Gastrocnemius medialis (tissue), 4 donors: Measurements from ENCODE around the gene ACTR6.

Experiments
- POLR2A ChIP-seq, 2 donors: fragments of 450-650 bp; IDR thresholded peaks; one replicate each; pipeline ENCODE4 v1.6.1; 2017; ENCODE audit warnings: antibody characterized with exemption in 2 of 2, mild to moderate bottlenecking in 2 of 2, moderate library complexity in 2 of 2
- TF ChIP-seq, protein P1 (sequence below), 5 experiments: fragments of 450-650 bp in 3 of 5; fragments of 200-600 bp in 2 of 5; sonication (generic) in 2 of 5; IDR thresholded peaks in 4 of 5; conservative IDR thresholded peaks in 1 of 5; 1 replicate in 4 of 5; 2 replicates in 1 of 5; pipeline ENCODE4 v1.5.1; 2016 to 2019; ENCODE audit warnings: antibody characterized with exemption in 5 of 5, mild to moderate bottlenecking in 3 of 5, moderate library complexity in 3 of 5

DNA sequence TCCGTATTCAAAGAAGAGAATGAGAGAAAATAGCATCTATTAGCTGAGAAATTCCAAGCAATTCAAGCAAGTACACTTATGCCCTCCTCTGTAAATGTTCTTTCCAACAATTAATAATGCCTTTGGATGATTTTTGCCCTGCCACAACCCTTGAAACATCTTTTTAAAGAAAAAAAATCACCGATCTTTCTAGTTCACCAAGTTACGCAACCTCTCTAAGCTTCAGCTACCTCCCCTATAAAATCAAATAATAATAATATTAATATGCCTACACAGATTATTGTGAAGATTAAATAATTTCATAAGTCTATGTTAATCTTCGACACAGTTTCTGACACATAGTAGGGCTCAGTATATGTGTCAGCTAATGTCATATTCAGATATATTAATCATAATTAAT lies 47.1 kb downstream of the ACTR6 start:
- TF ChIP-seq, protein P1, sequence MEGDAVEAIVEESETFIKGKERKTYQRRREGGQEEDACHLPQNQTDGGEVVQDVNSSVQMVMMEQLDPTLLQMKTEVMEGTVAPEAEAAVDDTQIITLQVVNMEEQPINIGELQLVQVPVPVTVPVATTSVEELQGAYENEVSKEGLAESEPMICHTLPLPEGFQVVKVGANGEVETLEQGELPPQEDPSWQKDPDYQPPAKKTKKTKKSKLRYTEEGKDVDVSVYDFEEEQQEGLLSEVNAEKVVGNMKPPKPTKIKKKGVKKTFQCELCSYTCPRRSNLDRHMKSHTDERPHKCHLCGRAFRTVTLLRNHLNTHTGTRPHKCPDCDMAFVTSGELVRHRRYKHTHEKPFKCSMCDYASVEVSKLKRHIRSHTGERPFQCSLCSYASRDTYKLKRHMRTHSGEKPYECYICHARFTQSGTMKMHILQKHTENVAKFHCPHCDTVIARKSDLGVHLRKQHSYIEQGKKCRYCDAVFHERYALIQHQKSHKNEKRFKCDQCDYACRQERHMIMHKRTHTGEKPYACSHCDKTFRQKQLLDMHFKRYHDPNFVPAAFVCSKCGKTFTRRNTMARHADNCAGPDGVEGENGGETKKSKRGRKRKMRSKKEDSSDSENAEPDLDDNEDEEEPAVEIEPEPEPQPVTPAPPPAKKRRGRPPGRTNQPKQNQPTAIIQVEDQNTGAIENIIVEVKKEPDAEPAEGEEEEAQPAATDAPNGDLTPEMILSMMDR (IDR thresholded peaks at IDR 0.05 in 4 of 5, conservative IDR thresholded peaks at IDR 0.05 in 1 of 5), result no peak
- no peak for TF ChIP-seq POLR2A (IDR thresholded peaks at IDR 0.05)
